ENCODE results near the gene PLCXD3. TPM values are rescaled to one million over a fixed set of nuclear protein-coding genes. Genes with fewer than 3 reads are reported as not detected.

Gene PLCXD3
- total RNA-seq, 2 experiments from 2014 or later: not detected

DNA sequence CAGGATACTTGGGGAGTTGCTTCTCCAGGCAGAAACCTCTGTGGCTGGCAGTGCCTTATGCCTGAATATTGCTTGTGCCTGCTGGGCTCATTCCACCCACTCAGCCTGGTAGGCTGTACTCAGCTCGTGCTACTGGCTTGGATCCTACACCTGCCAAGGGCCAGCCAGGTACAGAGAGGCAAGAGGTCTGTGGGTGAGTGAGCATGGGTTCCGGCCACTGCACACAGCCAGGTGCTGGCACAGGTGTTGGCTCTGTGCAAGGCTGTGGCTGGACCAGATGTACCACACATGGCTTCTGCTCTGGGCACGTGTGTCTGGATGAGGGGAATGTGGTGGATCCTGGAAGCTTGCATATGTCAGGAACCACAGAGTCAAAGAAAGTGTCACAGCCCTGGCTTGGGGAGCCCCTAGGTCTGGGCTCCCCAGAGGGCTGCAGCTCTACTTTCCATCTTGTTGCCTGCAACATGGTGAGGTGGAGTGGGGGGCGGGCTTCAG lies 220.4 kb downstream of the PLCXD3 start:
- H3K27me3 Mint-ChIP-seq (ENCODE audit: low read depth): no peaks in the 10 kb centered on the region
- no peaks in the 10 kb centered on the region for H3K36me3 Mint-ChIP-seq (ENCODE audit: low read depth)
- H3K9me3 Mint-ChIP-seq (ENCODE audit: insufficient read depth): no peaks in the 10 kb centered on the region
- no peaks in the 10 kb centered on the region for H3K4me1 Mint-ChIP-seq (ENCODE audit: low read depth)
- H3K27ac Mint-ChIP-seq: no peak overlapping the region
- ATAC-seq: no peak
- ChIA-PET POLR2A (no interaction called here), CTCF (no interaction called here)
- no peak for DNase-seq
- H3K4me3 Mint-ChIP-seq: no peak overlapping the region

DNA sequence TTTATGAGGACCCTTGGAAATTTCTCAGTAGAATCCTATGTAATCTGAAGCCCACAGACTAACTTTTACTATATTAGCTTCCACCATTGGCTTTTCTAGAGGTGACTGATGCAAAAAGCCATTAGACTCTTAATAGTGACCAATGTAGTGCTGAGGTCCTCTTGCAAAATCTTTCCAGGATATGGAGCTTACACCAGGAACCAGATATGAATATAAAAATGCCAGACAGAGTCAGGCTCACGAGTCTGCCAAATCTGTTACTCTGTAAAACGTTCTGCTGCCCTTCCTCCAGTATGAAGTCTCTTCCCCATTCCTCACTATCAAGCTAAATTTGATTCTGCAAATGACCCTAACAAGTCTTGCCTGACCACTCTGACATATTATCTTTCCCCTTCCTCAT lies 223.7 kb downstream of the PLCXD3 start:
- CTCF ChIA-PET: no interaction called here
- no peak overlapping the region for H3K4me3 Mint-ChIP-seq

DNA sequence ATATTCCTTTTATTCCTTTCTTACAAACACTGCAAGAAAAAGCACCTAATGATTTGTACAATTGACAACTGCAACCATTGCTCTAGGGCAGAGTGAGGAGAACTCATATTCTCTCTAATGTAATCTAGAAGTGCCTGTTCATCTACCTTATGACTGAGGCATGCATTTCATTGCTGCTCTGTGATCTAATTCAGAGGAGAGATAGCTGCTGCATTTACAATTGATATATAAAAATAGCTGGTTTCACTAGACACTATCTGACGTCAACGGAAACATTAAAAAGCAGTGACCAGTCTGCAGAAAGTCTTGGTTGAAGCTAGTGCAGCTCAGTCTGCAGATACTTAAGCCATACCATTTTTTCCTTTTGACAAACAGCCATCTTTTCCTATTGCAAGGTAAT lies 224.2 kb downstream of the PLCXD3 start:
- ATAC-seq: no peak
- ChIA-PET POLR2A (no interaction called here), CTCF (no interaction called here)
- no peaks in the 10 kb centered on the region for H3K9me3 Mint-ChIP-seq (ENCODE audit: insufficient read depth)
- H3K4me3 Mint-ChIP-seq: no peak overlapping the region
- H3K27ac Mint-ChIP-seq: no peak overlapping the region
- DNase-seq: no peak
- H3K27me3 Mint-ChIP-seq (ENCODE audit: low read depth): no peaks in the 10 kb centered on the region
- H3K36me3 Mint-ChIP-seq (ENCODE audit: low read depth): no peaks in the 10 kb centered on the region
- no peaks in the 10 kb centered on the region for H3K4me1 Mint-ChIP-seq (ENCODE audit: low read depth)

More for the DNA sequence above, 223.7 kb downstream of the PLCXD3 start:
- no peak for DNase-seq
- POLR2A ChIA-PET: no interaction called here
- no peaks in the 10 kb centered on the region for H3K9me3 Mint-ChIP-seq (ENCODE audit: insufficient read depth)
- no peaks in the 10 kb centered on the region for H3K27me3 Mint-ChIP-seq (ENCODE audit: low read depth)
- H3K27ac Mint-ChIP-seq: no peak overlapping the region
- no peaks in the 10 kb centered on the region for H3K36me3 Mint-ChIP-seq (ENCODE audit: low read depth)
- no peaks in the 10 kb centered on the region for H3K4me1 Mint-ChIP-seq (ENCODE audit: low read depth)
- no peak for ATAC-seq

DNA sequence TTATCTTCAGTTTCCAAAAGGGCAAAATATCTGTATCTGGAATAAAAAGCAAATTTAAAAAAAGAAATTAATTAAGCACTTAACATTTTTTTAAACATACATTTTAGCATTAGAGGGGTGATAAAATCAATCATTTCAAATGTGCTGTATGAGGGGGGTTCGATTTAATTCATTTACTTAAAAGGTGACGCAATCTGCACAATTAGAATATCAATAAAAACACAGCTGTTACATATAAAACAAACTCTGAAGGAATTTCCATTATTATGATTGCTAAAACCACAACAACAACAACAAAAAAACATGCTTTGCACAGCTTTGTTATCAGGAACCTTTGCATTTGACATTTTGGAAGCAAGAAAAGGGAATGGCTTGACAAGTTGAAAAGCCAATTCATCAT lies 225.5 kb downstream of the PLCXD3 start:
- no peaks in the 10 kb centered on the region for H3K9me3 Mint-ChIP-seq (ENCODE audit: insufficient read depth)
- H3K4me1 Mint-ChIP-seq (ENCODE audit: low read depth): no peaks in the 10 kb centered on the region
- H3K4me3 Mint-ChIP-seq: no peak overlapping the region
- ATAC-seq (no peak), DNase-seq (no peak)
- ChIA-PET POLR2A (no interaction called here), CTCF (no interaction called here)
- H3K36me3 Mint-ChIP-seq (ENCODE audit: low read depth): no peaks in the 10 kb centered on the region
- no peak overlapping the region for H3K27ac Mint-ChIP-seq
- no peaks in the 10 kb centered on the region for H3K27me3 Mint-ChIP-seq (ENCODE audit: low read depth)

DNA sequence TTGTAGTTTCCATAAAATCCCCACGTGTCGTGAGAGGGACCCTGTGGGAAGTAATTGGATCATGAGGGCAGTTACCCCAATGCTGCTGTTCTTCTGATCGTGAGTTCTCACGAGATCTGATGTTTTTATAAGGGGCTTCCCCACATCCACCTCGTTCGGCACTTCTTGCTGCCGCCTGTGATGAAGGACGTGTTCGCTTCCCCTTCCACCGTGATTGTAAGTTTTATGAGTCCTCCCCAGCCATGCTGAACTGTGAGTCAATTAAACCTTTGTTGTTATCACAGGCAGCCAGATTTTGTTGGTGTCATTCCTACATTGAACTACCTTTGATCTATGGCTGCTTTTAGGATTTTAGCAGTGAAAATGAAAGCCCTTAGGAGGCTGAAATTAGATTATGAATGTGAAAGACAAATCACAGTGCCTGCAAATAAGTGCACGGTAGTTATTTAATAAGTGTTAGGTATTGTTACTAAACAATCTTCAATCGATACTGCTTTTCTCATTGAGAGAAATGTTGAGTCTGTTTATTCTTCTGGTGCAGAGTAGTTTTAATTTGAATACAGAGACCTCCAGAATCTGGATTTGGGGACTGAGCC lies 229.1 kb downstream of the PLCXD3 start:
- Mint-ChIP-seq H3K27me3 (ENCODE audit: low read depth) (no peaks in the 10 kb centered on the region), H3K4me3 (no peak overlapping the region), H3K27ac (no peak overlapping the region), H3K9me3 (ENCODE audit: insufficient read depth) (no peaks in the 10 kb centered on the region), H3K4me1 (ENCODE audit: low read depth) (no peaks in the 10 kb centered on the region), H3K36me3 (ENCODE audit: low read depth) (no peaks in the 10 kb centered on the region)
- CTCF ChIA-PET: no interaction called here
- ATAC-seq (no peak), DNase-seq (no peak)
- POLR2A ChIA-PET: no interaction called here

DNA sequence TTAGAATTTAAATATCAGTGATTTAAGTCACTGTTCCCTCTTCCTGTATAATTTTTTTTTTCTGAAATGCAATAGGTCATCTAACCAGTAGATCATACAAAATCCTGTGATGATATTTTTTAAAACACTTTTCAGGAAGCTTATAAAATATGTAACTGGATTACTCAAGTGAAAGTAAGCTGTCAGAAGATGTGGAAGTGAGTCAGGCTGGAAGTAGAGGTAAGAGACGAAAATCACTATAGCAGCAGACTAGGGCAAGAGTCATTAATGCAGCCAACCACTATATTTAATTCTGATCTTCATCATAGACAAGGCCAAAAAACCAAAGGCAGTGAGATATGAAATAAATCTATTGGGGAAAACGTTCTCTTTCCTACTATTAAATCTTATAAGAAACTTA lies 231.4 kb downstream of the PLCXD3 start:
- Mint-ChIP-seq H3K27me3 (ENCODE audit: low read depth) (no peaks in the 10 kb centered on the region), H3K4me3 (no peak overlapping the region), H3K4me1 (ENCODE audit: low read depth) (no peaks in the 10 kb centered on the region), H3K9me3 (ENCODE audit: insufficient read depth) (no peaks in the 10 kb centered on the region), H3K36me3 (ENCODE audit: low read depth) (no peaks in the 10 kb centered on the region), H3K27ac (no peak overlapping the region)
- DNase-seq: no peak
- ChIA-PET CTCF (no interaction called here), POLR2A (no interaction called here)
- ATAC-seq: no peak

DNA sequence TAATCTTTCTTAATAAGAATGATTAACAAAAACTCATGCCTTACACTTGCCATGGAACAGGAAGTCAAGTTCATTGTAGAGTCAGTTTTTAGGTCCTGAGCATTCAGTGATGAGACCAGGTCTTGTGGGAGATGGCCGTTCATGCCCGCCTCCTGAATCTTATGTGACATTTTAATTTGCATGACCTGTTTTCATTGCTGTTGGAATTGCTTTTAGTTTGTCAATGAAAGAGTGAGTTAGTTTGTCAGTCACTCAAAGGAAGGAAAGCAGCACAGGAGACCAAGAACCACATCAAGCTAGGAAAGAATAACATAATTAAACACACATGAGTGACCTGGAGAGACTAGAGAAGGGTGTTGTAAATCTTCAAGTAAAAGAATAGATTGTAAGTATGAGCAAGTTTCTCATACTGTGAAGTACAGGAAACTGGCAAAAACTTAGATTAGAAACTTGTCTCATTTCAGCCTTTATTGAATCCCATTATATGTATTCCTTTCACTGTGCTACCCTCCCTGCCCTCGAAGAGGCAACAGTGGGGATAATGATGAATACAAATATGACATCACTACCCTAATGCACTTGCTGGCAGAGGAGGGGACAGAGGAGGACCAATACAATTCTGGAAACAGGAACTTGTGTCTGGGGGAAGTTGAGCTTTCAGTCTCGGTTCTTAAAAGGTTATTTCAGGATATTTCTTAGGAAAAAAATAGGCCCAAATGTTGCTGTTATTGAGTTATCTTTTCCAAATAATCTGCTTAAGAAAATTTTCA lies 232.7 kb downstream of the PLCXD3 start:
- H3K9me3 Mint-ChIP-seq (ENCODE audit: insufficient read depth): no peaks in the 10 kb centered on the region
- no peak overlapping the region for H3K4me3 Mint-ChIP-seq
- no peaks in the 10 kb centered on the region for H3K36me3 Mint-ChIP-seq (ENCODE audit: low read depth)
- H3K4me1 Mint-ChIP-seq (ENCODE audit: low read depth): no peaks in the 10 kb centered on the region
- H3K27ac Mint-ChIP-seq: no peak overlapping the region
- POLR2A ChIA-PET: no interaction called here
- ATAC-seq (no peak), DNase-seq (no peak)
- CTCF ChIA-PET: no interaction called here
- no peaks in the 10 kb centered on the region for H3K27me3 Mint-ChIP-seq (ENCODE audit: low read depth)

DNA sequence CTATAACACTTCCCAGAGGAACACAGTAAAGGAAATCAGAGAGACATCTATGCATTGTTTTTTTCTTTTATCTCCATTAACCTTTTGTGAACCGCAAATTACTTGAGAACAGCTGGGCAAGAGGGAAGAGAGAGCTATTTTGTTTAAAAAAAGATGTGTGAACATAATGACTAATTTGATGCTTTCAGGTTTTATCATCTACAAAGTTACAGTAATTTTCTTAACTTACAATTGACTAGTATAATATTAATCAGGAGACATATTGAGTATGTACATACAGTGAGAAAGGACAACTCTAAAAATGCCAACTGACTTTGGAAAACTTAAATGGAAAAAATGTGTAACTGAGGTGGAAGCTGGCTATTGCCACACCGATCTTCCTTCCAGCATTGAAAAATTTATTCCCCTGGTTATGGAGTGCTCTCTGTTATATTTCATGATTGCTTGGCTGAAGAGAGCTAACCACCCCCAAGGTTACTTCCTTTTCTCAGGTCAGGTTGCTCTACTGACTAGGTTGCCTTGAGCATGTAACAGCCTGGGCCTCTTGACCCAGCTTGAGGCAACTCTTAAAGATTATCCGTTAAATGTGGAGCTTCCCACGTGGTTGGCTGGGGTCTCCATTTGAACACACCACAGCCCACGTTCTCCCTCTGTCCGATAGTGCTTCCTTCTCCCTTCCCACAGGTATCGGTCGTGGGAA lies 234.4 kb downstream of the PLCXD3 start:
- ChIA-PET CTCF (no interaction called here), POLR2A (no interaction called here)
- Mint-ChIP-seq H3K36me3 (ENCODE audit: low read depth) (no peaks in the 10 kb centered on the region), H3K27ac (no peak overlapping the region), H3K9me3 (ENCODE audit: insufficient read depth) (no peaks in the 10 kb centered on the region), H3K27me3 (ENCODE audit: low read depth) (no peaks in the 10 kb centered on the region), H3K4me1 (ENCODE audit: low read depth) (no peaks in the 10 kb centered on the region), H3K4me3 (no peak overlapping the region)
- DNase-seq: no peak
- ATAC-seq: no peak

DNA sequence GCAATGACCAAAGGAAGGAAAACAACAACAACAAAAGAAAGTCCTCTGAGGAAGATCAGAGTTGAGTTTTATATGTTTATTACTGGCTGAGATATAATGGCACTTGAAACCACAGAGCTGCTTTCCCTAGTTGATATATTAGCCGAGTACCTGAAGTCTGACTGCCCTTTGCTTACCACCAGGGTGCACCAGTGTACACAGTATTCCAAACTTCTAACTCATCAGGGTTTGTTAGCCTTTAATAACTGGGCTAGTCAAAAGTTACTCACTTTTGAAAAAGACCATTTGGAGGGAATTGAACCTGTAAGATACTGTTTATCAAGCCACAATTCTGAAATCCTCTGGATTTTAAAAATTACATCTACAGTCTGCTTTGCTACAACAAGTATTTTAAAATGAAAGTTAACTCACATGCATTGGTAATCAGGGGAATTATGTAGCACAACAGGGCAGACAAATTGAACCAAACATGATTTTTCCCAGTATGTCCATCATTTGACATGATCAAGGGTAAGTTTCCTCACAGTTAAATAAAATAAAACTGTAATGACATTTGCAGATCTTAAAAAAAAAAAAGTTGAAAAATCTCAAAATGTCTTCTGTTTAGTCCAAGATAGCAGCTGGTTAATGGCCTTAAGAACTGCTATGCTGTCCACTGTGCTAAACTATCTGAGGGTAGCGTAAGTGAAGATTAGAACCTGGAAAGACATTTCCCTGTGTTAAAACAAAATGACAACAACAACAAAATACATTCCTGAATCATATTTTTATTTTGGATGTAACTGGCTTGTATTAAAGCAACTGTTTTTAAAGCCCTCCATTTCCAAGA lies 239.8 kb downstream of the PLCXD3 start:
- no peak for DNase-seq
- H3K4me1 Mint-ChIP-seq (ENCODE audit: low read depth): no peaks in the 10 kb centered on the region
- no peaks in the 10 kb centered on the region for H3K36me3 Mint-ChIP-seq (ENCODE audit: low read depth)
- CTCF ChIA-PET: interaction anchor here (1.5 kb wide), 1 partner anchor 573 kb away, joined by 9 read pairs; no protein-coding TSS in a partner anchor
- no peak for ATAC-seq
- H3K27ac Mint-ChIP-seq: no peak overlapping the region
- no peaks in the 10 kb centered on the region for H3K27me3 Mint-ChIP-seq (ENCODE audit: low read depth)
- H3K9me3 Mint-ChIP-seq (ENCODE audit: insufficient read depth): no peaks in the 10 kb centered on the region
- POLR2A ChIA-PET: no interaction called here
- H3K4me3 Mint-ChIP-seq: no peak overlapping the region

DNA sequence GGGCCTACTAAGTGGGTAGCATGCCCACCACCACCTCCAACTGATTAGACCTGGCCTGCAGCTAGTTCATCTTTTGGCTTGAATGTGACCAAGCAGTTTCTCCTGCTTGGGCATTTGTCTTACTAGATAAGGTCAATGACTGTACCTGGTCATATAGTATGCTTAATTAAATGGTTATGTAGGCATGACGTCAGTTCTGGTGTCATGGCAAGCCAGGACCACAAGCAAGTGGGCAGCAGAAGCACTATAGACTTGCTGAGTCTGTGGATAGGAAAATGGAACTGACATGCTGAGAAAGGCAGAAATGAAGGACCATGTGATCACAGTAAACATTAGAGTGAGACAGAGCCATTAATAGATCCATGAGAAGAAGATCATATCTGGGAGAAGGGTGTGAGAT lies 241.5 kb downstream of the PLCXD3 start:
- POLR2A ChIA-PET: no interaction called here
- CTCF ChIA-PET: no interaction called here
- Mint-ChIP-seq H3K36me3 (ENCODE audit: low read depth) (no peaks in the 10 kb centered on the region), H3K9me3 (ENCODE audit: insufficient read depth) (no peaks in the 10 kb centered on the region), H3K4me3 (no peak overlapping the region), H3K4me1 (ENCODE audit: low read depth) (no peaks in the 10 kb centered on the region), H3K27ac (no peak overlapping the region), H3K27me3 (ENCODE audit: low read depth) (no peaks in the 10 kb centered on the region)
- ATAC-seq (no peak), DNase-seq (no peak)

DNA sequence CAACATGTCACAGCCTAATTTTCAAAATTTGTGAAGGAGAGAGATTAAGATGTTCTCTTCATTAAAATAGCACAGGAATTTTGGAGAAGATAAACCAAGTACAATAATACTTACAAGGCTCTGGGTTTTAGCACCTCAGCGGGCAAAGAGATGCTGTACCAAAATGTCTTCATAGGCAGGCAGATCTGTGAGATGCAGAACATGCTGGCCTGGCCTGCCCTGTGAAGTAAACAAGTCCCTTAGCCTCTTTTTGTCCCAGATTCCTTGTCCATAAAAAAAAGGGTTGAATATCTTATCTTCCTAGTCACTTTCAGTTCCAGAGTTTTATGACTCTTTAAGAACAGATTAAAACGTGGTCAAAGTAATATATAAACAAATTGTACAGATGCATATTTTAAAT lies 244.0 kb downstream of the PLCXD3 start:
- ATAC-seq: no peak
- Mint-ChIP-seq H3K27me3 (ENCODE audit: low read depth) (no peaks in the 10 kb centered on the region), H3K27ac (no peak overlapping the region), H3K4me3 (no peak overlapping the region), H3K9me3 (ENCODE audit: insufficient read depth) (no peaks in the 10 kb centered on the region), H3K4me1 (ENCODE audit: low read depth) (no peaks in the 10 kb centered on the region), H3K36me3 (ENCODE audit: low read depth) (no peaks in the 10 kb centered on the region)
- CTCF ChIA-PET: no interaction called here
- POLR2A ChIA-PET: no interaction called here
- no peak for DNase-seq

DNA sequence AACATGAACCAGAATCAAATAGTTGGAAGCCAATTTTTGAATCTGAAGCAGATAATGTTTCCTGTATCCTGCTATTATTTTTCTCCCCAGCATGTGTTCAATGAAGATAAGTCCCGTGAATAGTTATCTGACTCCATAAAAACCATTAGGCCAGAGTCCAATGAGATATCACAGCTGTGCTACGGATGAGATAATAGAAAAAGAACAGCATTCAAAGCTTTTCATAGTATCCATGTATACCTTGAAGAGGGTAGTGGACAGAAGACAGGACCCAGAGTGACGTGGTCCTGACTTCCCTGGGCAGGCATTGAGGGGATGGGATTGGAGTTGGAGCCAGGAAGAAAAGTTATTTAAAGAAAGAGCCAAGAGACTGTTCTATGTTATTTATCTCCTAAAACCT lies 246.4 kb downstream of the PLCXD3 start:
- Mint-ChIP-seq H3K27ac (no peak overlapping the region), H3K9me3 (ENCODE audit: insufficient read depth) (no peaks in the 10 kb centered on the region), H3K27me3 (ENCODE audit: low read depth) (no peaks in the 10 kb centered on the region), H3K4me1 (ENCODE audit: low read depth) (no peaks in the 10 kb centered on the region), H3K36me3 (ENCODE audit: low read depth) (no peaks in the 10 kb centered on the region), H3K4me3 (no peak overlapping the region)
- ChIA-PET POLR2A (no interaction called here), CTCF (no interaction called here)
- DNase-seq: no peak
- no peak for ATAC-seq
